ENCODE measurements around the gene NHLRC4. TPM values are rescaled to one million over a fixed set of nuclear protein-coding genes. Genes with fewer than 3 reads are reported as not detected.

Gene NHLRC4
- total and polyA plus RNA-seq, 9 of the 15 experiments (the other 6 are each of a cell fraction or from before 2014, with no cell fraction given) = 0.24 to 3.7 (median 1.3) TPM; not detected in 2

GRCh38 chr16:591231-591630, 24.4 kb downstream of the NHLRC4 start (continued):
- TF ChIP-seq SPI1 (IDR thresholded peaks at IDR 0.05; ENCODE audit: borderline replicate concordance, low read depth, low read length) (no peak), POLR2G (IDR thresholded peaks at IDR 0.05; ENCODE audit: low read depth, low read length) (no peak), SAFB2 (IDR thresholded peaks at IDR 0.05; ENCODE audit: borderline replicate concordance, low read depth, low read length, severe bottlenecking) (no peak)

- Histone ChIP-seq H4K20me1 (replicated peaks; ENCODE audit: control insufficient read depth, insufficient read depth, low read length) (peaks cover 16% of the 10 kb centered on the region), H2AFZ (ENCODE audit: low read depth, low read length) (no peak overlapping the region), H3K9me3 (replicated peaks; ENCODE audit: control insufficient read depth, insufficient read depth, low read depth, low read length) (no peaks in the 10 kb centered on the region), H3K4me2 (ENCODE audit: insufficient read depth, low read length) (no peak overlapping the region), H3K27ac (ENCODE audit: extremely low read depth, low read depth, low read length) (no peak overlapping the region), H3K27me3 (ENCODE audit: control insufficient read depth in 2 of 2, insufficient read depth in 2 of 2, low read length in 2 of 2) (no peaks in the 10 kb centered on the region), H3K9ac (ENCODE audit: insufficient read depth in 1 of 2, low read depth in 2 of 2, low read length in 2 of 2) (peak overlapping the region in 1 of 2 experiments; percentile 82; a peak in 2 of 4 replicates), H3K4me3 (no peak overlapping the region), H3K4me1 (replicated peaks in 1 of 2; ENCODE audit: control insufficient read depth in 2 of 2, insufficient read depth in 2 of 2, low read length in 2 of 2) (peaks cover 18 to 66% of the 10 kb centered on the region in 2 experiments; a peak in 4 of 5 replicates), H3K9me1 (ENCODE audit: control insufficient read depth, insufficient read depth, low read length) (peaks cover 7% of the 10 kb centered on the region), H3K79me2 (ENCODE audit: control insufficient read depth, insufficient read depth, low read length) (peaks cover 83% of the 10 kb centered on the region), H3K36me3 (ENCODE audit: control insufficient read depth, insufficient read depth, low read length) (peaks cover 37% of the 10 kb centered on the region; the same call in 2 of the 3 replicates)
- no peak for TF ChIP-seq ZNF518B (CRISPR knock-in tag; IDR thresholded peaks at IDR 0.05)
- no peak for TF ChIP-seq POLR3G (IDR thresholded peaks at IDR 0.05; ENCODE audit: extremely low read depth, insufficient read length, insufficient replicate concordance)
- TF ChIP-seq PTBP1 (IDR thresholded peaks at IDR 0.05; ENCODE audit: low read depth, low read length) = no peak
- TF ChIP-seq ZNF695 (CRISPR knock-in tag; IDR thresholded peaks at IDR 0.05) = no peak
- ChIA-PET CTCF (ENCODE audit: low intra/inter-chr PET ratio) (interaction anchor here (0.7 kb wide), 1 partner anchor 9 kb away, joined by 5 read pairs; no protein-coding TSS in a partner anchor), POLR2A (interaction anchor here (0.6 to 1.6 kb wide), 4 partner anchors 9 to 30 kb away, joined by 3 to 7 read pairs (median 4); no protein-coding TSS in a partner anchor)
- WGBS (ENCODE audit: insufficient coverage, low coverage, missing lambda C conversion rate) = 86% methylated on average over 15 of the region's 15 CpGs
- no TSS peak for BruUV-seq (replicated peaks)
- in situ Hi-C loops (cut with MboI) (no loop called here), intact Hi-C loops (cut with micrococcal nuclease) (no loop called here)
- no peak for ATAC-seq
- DNase-seq (ENCODE audit: extremely low read depth in 1 of 4, low spot score in 3 of 4) = no peak
- FAIRE-seq = no peak
These were observed 25.2 kb downstream of the NHLRC4 start for GRCh38 chr16:591892-592517.
